ENCODE results near the gene CCL4.

GRCh38 chr17:36144014-36144413, 40.4 kb downstream of the CCL4 start:
- no peak for TF ChIP-seq CTCF (IDR thresholded peaks at IDR 0.05)
- no peak for TF ChIP-seq POLR2A (IDR thresholded peaks at IDR 0.05)
